NCI-H1694 treated with DMSO at 0.1 percent for 48 hours (cell line): Measurements from ENCODE around the gene WFDC12.

Experiments
- DNase-seq: peaks from one replicate; lab custom pipeline; 2025; lab: John Stamatoyannopoulos, UW

The WFDC12 gene

GRCh38 chr20:45091366-45091765 is 32.9 kb downstream of the WFDC12 start:
- DNase-seq = no peak

GRCh38 chr20:45090481-45090880 is 33.8 kb downstream of the WFDC12 start:
- DNase-seq = no peak

- no peak for DNase-seq
These were observed 36.0 kb downstream of the WFDC12 start for GRCh38 chr20:45088247-45088646.

DNA sequence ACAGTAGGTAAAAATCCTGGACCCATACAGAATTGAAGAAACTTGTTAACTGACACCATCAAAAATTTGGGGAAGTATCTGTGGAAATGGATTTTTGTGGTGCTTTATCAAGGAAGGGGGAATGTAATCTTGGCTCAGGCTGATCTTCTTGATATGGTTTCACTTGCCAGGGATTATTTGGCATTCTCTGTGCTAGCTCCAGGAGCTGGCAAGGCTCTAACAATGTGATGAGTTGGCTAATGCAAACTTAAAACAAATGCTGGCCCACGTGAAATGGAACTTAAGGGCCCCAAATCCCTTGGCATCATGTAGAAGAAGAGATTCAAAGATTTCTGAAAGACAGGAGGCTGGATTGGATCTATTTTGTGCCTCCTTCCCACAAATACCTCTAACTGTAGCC is 36.5 kb downstream of the WFDC12 start:
- no peak for DNase-seq

DNA sequence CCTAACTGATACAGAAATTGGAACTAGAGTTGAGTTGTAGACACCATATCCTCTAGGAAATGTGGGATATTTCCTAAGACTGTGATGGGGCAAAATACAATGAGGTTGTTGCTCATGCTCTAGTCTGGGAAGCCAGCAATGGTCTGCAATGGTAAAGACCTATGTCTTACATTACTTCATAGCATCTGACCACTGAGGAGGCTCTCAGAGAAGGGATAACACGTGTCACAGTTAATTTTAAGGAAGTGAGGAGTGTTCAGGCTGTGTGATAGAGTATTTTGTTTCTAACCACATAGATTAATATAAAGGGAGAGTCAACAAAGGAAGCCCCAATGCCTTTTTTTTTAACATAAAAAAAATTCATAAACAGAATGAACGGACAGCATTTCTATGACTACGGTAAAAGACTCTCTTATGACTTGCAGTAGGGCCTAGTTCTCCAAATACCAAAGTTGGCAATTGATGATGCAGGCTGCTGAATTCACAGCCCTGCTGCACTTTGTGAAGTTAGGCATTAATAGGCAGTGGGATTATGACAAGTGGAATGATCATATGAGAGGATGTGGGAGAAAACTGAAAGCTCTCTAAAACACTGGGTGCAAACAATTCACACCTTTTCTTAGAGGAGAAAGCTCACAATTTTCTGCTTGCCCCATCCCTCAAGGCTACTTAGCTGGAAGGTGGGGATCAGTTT is 37.0 kb downstream of the WFDC12 start:
- DNase-seq = no peak

DNA sequence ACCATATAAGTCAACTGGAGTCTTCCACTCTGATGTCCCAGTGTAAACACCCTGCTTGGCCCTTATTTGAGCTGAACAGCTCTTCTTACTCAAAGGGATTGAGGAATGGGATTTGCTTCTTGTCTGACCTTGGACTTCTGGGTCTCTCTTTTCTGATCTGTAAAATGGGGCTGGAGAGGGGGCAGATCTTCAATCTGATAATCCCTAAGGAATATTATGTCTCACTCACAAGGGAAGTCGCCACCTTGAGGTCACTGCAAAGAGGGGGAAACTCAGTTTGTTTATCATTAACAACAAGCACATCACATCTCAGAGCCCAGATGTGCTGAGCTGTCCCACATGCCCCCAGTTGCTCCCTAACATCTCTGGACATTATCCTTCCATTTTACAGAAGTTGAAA is 38.4 kb downstream of the WFDC12 start:
- DNase-seq = no peak

DNA sequence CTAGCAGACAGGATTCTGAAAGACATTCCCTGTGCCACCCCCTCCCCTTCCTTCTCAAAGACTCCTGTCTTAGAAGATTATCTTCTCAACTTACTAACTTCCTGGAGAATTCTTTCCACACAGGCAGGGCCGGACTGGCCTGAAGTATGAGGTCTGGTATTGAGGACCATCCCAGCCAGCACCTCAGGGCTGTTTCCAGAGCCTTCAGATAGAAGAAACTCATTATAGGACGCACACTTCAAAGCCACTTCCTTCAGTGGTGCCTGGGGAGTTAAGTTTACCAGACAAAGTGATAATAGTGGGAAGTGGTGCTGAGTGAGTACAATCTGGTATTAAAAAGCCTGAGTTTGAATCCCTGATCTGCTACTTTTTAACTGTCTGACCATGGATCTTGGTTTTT is 39.0 kb downstream of the WFDC12 start:
- DNase-seq = no peak

GRCh38 chr20:45083127-45083526 is 41.1 kb downstream of the WFDC12 start:
- no peak for DNase-seq

GRCh38 chr20:45082468-45082867 is 41.8 kb downstream of the WFDC12 start:
- DNase-seq = no peak

DNA sequence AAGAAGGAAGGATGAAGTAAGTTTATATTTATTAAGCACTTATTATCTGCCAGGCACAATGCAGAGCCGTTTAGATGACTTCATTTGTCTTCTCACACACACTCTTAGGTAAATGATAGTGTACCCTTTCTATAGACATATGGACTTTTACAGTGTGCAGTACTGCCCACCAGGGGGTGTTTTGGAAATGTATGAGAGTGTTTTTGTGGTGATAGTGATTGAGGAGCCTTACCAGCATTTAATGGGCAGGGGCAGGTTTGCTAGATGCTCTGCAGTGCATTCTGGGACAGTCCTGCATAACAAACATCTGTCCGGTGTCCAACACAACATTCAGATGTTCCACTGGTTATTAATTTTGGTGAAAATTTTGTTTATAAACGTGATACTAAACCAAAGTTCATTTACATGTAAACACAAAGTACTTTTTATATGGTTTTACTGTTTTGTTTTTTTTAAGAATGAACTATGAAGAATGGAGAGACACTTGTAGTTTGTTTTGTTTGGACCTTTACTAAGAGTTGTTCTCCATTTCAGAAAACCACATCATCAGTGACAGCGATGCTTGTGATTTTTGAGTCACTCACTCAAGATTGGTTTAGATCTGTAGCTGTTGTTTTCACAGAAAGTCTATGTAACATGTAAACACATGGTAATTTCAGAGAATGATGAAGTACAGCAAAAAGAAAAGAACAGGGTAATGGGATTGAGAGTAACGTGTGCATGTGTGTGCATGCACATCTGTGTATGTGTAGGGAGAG is 43.2 kb downstream of the WFDC12 start:
- no peak for DNase-seq

DNA sequence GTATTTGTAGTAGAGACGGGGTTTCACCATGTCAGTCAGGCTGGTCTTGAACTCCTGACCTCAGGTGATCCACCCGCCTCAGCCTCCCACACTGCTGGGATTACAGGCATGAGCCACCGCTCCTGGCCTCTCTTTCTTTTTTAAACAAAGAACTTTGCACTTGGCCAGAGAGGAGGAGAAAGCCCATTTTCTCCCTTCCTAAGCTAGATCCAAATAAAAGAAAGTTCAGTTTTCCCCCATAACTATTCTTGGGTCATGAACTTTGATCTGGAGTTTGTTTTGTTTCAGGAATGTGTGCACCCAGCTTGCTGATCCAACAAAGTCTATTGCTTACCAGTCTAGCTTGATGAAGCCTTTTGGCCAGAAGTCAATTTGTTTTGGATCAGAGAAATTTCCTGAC is 46.7 kb downstream of the WFDC12 start:
- DNase-seq = no peak
